IMR-90 (cell line): ENCODE results near the gene CES2.

ENCODE experiments used
- BHLHE40 ChIP-seq: fragments of 150-350 bp; IDR thresholded peaks from 2 replicates; pipeline ENCODE4 v1.6.1; 2016; ENCODE audit warnings: mild to moderate bottlenecking, low read depth, low read length
- CEBPB ChIP-seq: IDR thresholded peaks from 2 replicates; pipeline ENCODE4 v1.6.1; 2012; ENCODE audit warnings: low read depth, low read length, improper control_type of control experiment
- ELK1 ChIP-seq: fragments of 150-350 bp; IDR thresholded peaks from 2 replicates; pipeline ENCODE4 v1.6.1; 2016; ENCODE audit warnings: low read depth, mild to moderate bottlenecking, low read length, moderate library complexity, borderline replicate concordance
- MAZ ChIP-seq: IDR thresholded peaks from 2 replicates; pipeline ENCODE4 v1.6.1; 2012; ENCODE audit warnings: low read depth, mild to moderate bottlenecking, low read length, improper control_type of control experiment, moderate library complexity, borderline replicate concordance
- NFE2L2 ChIP-seq: fragments of 150-350 bp; IDR thresholded peaks from 2 replicates; pipeline ENCODE4 v1.6.1; 2016; ENCODE audit warnings: low read depth, mild to moderate bottlenecking, low read length
- POLR2A ChIP-seq: IDR thresholded peaks from 2 replicates; pipeline ENCODE4 v1.6.1; 2012; ENCODE audit warnings: mild to moderate bottlenecking, low read depth, low read length
- TF ChIP-seq, protein P1 (sequence below): conservative IDR thresholded peaks from 2 replicates; pipeline ENCODE4 v1.5.1; 2012; ENCODE audit warnings: mild to moderate bottlenecking, low read depth, low read length, improper control_type of control experiment
- TF ChIP-seq, protein P2 (sequence below): fragments of 150-350 bp; IDR thresholded peaks from 2 replicates; pipeline ENCODE4 v1.6.1; 2017; ENCODE audit warnings: mild to moderate bottlenecking, antibody characterized with exemption, low read length, low read depth

GRCh38 chr16:66886321-66886720 lies 49.0 kb upstream of the CES2 start:
- TF ChIP-seq, protein P1, sequence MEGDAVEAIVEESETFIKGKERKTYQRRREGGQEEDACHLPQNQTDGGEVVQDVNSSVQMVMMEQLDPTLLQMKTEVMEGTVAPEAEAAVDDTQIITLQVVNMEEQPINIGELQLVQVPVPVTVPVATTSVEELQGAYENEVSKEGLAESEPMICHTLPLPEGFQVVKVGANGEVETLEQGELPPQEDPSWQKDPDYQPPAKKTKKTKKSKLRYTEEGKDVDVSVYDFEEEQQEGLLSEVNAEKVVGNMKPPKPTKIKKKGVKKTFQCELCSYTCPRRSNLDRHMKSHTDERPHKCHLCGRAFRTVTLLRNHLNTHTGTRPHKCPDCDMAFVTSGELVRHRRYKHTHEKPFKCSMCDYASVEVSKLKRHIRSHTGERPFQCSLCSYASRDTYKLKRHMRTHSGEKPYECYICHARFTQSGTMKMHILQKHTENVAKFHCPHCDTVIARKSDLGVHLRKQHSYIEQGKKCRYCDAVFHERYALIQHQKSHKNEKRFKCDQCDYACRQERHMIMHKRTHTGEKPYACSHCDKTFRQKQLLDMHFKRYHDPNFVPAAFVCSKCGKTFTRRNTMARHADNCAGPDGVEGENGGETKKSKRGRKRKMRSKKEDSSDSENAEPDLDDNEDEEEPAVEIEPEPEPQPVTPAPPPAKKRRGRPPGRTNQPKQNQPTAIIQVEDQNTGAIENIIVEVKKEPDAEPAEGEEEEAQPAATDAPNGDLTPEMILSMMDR: no peak
- TF ChIP-seq BHLHE40 (no peak), MAZ (no peak), POLR2A (no peak), ELK1 (no peak), CEBPB (no peak), NFE2L2 (no peak)
- TF ChIP-seq, protein P2, sequence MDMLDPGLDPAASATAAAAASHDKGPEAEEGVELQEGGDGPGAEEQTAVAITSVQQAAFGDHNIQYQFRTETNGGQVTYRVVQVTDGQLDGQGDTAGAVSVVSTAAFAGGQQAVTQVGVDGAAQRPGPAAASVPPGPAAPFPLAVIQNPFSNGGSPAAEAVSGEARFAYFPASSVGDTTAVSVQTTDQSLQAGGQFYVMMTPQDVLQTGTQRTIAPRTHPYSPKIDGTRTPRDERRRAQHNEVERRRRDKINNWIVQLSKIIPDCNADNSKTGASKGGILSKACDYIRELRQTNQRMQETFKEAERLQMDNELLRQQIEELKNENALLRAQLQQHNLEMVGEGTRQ: no peak
